GM21528 (cell line): Measurements from ENCODE around the gene DAB1.

Experiments
- ATAC-seq: cut with Tn5 transposase; IDR thresholded peaks from one replicate; pipeline ENCODE4 v1.9.1; 2021; ENCODE audit warnings: mild to moderate bottlenecking, moderate library complexity; ENCODE audit not compliant: unreplicated experiment, low FRiP score

The DAB1 gene

DNA sequence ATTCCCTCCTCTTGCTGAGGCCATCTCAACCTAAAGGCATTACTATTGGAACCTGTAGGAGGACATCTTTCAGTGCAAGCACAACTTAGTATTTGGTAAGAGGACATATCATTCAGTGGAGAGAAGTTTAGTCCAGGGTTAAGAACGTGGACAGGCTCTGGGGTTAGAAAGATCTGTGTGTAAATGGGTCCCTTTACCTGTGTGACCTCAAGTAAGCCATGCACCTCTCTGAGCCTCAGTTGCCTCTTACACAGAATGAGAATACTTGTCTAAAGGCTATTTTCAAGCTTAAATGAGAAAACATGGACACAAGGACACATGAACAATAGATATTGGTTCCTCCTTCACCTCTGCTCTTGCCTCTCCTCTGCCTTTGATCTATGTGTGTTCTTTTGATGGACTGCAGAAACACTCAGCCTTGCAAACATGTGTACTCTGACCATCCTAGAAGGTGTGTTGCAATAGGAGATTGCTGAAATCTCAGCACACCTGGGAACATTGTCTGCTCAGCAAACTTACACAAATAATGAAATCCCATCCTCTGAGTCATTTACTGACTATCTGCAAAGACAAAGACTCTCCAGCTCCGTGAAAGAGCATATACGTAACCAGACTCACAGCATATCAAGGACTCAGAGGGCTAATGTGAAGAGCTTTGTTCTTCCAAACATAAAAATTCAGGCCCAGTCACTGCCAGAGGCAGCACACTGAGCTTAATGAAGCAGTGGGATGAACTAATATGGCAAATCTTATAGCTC, 143.8 kb downstream of the DAB1 start:
- ATAC-seq: no peak

DNA sequence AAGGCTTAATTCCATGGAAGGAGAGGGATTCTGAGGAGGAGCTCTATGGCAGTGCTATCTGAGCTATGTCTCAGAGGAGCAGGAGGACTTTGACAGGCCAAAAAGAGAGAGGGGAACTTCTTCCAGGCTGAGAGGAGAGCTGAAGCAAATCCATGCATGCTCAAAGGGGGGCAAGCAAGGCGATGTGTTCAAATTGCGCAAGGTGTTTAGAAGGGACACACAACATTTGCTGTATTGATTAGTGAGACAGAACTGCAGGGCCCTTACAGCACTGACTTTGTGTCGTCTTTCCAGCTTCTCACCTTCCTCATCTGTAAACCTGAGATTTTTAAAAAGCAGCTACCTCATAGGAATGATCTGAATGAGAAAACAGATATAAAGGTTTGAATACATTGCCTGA, 145.3 kb downstream of the DAB1 start:
- no peak for ATAC-seq

DNA sequence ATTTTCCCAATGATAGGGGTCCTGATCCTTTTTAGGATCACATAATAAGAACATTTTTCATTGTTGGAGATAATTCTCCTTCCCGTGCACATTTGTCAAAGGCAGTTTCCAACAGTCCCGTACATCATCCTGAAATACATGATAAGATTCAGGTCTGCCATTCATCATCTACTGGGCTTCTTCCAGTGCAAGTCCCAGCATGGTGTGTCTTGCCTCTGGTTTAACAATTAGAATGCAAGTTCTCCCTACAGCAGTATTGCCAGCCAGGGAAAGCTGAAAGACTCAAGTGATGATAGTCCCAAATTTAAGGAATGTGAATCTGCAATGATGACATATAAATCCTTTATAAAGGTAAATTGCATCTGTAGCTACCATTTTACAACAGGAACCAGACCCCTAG, 146.2 kb downstream of the DAB1 start:
- no peak for ATAC-seq

DNA sequence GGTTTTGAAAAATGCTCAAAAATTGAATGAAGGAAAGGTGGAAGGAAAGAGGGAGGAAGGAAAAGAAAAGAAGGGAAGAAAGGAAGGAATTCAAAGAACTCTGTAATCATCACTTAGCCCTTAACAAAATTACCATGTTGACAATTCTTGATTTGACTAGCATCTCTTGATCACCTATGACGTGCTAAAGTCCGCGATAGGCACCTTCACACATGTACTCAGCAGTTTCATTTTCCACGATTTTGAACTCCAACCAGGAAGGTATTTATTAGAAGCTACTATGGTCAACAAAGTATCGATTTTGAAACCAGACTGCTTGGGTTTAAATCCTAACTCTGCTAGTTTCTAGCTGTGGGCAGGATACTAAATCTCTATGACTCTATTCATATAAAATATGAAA, 146.9 kb downstream of the DAB1 start:
- ATAC-seq: no peak

DNA sequence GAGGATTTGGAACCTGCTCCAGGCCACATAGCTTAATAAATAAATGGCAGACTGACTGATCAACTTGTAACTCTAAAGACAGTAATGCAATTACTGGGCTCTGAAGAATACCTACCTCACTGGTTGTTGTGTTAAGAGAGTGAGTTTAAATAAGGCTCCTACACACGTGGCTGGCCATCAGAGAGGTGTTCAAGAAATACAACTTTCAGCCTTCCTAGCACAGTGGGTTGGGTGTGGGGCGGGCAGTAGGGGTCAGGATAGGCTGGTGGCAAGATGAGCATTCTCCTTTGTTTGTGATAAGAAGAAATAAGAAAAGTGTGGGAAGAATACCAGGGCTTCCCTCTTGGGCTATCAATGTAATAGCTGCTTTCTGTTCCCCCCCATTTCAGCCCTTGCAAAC, 151.3 kb downstream of the DAB1 start:
- ATAC-seq: no peak

DNA sequence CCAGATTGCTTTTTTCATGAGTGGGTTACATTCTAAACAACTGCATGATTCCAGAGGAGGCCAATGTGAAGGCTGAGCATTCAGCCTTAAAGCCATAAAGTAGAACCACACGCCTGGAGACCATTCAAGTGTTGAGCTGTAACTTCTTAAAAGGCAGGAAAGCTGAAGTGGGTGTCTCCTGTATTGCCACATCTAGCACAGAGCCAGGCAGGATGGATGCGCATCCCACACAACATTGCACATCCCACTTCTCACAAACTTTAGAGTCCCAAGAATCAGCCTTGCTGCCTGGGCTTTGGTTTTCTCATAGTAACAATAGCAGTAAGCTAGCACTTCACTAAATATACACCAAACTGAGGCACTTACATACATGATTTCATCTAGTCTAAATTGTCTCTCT, 151.7 kb downstream of the DAB1 start:
- no peak for ATAC-seq

DNA sequence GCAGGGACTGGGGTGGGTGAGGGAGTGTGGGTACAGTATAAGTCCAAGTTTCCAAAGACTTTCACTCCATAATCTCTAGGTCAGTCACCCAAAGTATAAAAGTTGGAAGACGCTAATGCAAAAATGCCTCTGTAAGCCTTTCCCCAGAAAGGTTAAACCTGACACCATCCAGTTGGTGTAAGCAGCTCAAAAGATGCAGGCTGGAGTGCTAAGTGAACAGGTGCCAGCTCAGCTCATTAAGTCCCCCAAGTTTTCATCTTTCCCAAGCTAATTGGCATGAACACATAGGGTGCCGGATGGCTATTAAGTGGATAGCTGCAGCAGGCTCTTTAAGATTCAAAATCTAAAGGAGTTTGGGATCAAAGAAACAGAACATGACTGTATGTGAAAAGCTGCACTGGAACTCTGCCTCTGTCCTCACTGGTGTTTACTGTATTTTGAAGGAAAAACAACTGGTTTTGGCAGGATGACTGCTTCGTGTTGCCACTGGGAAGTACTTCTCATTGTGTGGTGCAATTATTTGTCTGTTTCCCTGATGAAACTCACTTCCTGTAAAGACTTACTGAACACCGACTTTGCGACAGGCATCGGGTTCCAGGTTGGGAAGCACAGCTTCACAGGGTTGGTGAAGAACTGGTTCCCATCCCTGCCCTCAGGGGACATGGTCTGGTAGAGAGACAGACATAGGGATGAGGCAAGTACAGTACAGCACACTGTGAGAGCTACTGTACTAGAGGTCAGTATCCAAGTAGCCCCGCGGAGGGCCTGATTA, 152.7 kb downstream of the DAB1 start:
- no peak for ATAC-seq

DNA sequence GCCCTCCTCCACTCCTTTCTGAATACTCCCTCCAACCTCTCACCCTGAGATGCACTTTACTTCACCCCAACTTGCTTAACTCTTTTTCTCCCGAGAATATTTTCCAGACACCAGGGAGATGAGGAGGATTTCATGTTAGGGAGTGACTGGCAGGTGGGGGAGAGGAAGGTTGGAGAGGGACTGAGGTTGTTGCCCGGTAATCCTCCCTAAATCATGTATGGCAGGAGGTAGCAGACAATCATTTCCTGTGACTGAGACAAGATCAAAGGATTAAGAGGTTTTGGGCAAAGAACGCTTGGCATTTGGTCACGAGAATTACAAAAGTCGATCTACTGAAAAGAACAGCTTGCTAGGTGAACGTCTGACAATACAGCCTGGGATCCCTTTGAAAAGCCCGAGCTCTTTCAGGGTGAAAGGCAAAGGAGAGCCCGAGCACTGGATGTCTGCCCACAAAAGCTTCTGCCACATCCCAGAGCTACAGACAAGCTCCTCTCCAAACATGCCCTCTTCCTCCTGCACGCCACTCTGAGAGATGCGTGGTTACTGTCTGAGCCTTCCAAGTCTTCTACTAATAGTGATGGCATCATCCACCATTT, 154.1 kb downstream of the DAB1 start:
- ATAC-seq: no peak

DNA sequence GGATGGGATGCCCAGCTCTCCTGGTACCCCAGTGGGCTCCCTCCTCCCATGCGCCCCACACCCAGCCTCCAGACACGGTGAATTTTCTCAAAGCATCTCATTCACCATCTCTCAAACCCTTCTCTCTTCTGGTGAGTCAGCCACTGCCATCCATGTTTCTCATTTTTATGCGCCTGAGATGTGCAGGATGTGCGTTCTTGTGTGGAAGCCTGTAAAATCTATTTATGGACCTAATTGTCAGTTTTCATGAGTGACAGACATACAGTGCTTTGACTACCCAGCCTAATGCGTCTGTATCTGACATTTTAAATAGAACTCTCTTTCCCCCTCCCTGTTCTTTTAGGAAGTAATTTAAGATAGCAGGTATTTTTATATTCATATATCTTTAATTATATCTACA, 158.8 kb downstream of the DAB1 start:
- no peak for ATAC-seq

DNA sequence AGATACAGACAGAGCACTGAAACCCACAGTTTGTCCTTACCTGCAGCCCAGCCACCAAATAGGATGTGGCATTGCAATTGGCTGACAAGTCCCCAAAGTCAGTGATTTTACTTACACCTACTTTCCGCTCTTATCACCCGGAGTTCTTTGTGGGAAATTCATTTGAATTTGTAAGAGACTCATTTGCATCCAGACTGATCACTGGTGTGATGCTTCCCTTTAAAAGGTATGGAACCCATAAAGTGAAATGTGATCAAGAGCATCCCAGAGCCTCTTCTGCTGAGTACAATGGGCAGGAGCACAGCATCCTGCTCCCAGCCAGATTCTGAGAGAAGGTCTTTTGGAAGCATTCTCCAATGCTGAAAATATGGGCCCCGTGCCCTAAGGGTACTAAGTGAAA, 161.4 kb downstream of the DAB1 start:
- no peak for ATAC-seq

DNA sequence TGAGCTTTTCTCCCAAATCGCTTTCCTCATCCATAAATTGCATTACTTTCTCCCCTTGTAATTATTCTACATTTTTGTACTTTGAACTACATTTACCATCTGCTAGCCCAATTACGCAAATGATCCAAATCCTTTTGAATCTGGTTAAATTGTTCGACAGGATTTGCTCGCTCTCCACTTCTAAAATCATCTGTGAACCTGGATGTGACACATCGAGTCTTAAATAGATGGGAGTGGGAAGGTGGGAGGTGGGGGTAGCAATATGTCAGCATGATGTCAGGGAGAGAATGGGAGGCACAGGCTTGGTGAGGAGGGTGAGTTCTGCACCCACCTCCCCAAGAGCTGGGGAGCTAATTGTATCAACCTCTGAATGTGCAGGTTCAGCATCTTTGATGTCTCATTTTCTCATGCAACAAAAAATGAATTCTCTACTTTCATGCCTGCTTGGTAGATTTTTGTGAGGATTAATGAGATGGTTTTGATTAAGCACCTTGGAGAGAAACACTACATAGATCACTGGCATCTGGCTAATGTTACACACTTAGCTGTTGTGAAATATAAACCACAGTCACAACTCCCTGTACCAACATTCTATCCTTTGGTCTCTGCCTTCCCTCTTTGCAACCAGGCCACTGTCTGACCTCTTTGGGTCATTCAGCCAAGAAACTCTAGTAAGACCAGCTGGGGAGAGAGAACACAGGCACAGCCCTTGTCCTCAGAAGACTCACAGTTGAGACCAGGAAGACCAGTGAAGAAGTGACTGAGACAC, 165.1 kb downstream of the DAB1 start:
- ATAC-seq: no peak

DNA sequence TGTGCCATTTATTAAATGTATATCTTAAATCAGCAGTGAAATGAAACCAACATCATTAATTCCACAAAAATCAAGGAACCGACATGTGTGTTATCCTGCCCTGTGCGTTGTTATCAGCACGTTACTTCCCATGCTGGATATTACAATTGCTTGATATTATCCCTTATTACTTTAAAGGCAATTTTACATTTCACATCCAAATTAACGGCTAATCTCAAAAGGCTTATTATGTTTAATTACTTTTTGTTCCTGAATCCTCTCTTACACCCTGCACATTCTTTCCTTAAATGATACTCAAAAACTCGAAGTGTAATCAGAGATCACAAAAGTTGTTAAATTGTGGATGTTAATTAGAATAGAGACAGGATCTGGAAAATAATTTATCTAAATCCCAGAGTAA, 167.9 kb downstream of the DAB1 start:
- no peak for ATAC-seq

DNA sequence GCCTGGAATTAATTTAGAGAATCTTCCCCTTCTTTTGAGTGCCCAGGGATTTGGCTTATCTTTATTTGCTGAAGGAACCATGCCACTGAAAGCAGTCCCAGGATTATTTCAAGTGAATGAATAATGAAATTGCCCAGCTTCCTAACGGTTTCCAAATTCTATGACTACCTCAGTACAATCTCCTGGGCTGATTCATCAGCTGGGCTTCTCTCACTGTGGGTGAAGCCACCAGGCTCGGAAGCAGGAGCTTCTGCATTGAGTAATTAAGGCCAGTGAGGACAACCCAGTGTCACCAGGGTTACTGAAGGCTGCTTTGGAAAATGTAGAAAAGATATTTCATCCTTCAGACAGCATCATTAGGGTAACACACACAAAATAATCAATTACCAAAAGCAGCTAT, 169.8 kb downstream of the DAB1 start:
- no peak for ATAC-seq

DNA sequence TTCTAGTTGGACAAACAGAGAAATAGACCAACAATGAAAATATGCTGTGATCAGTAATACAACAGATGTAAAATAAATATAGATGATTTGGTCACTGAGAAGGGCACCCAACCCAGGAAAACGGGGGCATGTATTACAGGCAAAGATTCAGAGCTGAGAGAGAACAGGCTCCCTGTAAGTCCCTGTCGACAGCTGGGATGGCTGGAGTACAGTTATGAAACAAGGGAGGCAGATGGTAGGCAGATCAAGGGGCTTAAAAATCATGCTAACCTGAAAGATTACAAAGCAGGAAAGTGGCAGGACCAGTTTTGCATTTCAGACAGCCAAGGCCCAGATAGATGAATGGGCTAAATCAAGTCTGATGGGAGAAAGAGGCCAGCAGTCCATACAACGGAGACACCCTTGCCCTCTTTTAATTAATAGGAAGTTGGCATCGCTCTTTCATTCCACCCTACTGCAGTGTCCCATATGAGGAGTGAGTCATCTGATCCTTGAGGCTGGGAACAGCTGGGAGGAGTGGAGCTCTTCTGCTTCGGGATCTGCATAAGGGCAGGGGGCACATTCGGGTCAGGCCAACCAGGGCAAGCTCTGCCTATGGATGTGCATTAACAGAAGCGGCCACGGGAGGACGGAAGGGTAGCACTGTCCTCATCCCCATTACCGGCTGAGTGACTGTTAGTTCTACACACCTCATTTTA, 171.1 kb downstream of the DAB1 start:
- ATAC-seq: no peak

DNA sequence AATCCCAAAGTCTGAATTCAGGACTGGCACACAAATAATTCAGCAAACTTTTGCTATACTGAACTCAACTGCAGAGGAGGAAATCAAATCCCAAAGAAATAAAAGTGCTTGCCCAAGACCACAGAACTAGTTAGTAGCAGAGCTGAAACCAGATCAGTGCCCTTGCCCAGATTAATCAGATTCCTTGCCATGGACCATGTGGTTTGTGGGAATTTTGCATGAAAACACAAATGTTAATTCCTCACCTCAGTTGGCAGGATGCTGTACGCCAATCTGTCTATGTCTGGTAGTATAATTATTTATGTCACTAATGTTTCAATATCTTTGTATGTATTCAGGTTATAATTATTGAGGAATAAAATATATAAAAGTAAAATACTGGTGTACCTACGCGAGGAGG, 173.8 kb downstream of the DAB1 start:
- no peak for ATAC-seq

DNA sequence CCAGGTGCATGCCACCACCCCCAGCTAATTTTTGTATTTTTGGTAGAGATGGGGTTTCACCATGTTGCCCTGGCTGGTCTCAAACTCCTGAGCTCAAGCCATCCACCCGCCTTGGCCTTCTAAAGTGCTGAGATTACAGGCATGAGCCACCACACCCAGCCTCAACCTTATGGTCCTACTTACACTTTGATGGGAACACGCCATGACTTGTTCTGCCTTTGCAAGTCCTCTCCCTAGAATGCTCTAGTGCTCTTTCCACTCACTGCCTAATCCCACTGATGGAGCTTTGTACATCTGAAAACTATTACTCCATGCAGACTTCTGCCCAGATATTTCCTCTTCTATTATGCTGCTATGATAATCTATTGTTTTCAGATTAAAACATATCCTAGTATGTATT, 174.3 kb downstream of the DAB1 start:
- ATAC-seq: no peak

DNA sequence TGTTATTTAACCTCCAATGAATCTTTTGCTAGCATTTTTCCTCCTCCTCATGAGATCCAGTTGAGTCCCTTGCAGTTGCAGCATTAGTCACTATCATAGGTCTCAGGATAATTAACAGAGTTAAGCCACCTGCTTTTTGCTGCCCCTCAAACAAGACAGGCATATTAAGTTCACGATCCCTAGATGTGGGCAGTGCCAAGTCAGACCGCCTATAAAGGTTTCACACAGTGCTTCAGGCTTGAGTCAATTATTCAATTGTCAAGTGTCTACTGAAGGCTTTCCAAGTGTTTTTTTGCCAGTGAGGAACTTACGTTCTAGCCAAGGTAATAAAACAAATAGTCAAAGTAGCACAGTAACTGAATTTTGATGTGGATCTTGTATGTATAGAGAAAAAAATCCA, 175.0 kb downstream of the DAB1 start:
- no peak for ATAC-seq

DNA sequence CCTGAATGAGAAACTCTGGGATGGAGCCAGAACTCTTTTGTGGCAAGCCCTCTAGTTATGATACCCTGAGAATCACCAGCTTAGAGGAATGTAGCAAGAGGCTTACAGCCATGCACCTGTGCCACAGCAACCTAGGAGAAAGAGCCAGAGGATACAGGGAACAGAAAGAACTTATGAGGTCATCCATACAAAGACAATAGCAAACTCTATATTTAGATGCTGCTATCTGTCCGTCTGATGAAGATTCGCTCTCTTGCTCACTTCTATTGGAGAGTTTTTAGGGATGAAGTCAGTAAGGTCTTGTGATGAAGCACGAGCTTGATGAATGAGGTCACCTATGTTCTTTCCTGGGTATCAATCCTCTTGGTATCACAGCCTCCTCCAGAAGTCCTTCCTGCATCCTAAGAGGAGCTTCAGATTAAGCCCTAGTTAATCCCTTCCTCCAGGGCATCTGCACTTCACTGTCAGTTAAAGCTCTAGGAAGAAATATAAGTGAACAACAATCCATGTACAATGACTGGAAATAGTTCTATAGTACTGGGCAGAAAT, 185.6 kb downstream of the DAB1 start:
- no peak for ATAC-seq

DNA sequence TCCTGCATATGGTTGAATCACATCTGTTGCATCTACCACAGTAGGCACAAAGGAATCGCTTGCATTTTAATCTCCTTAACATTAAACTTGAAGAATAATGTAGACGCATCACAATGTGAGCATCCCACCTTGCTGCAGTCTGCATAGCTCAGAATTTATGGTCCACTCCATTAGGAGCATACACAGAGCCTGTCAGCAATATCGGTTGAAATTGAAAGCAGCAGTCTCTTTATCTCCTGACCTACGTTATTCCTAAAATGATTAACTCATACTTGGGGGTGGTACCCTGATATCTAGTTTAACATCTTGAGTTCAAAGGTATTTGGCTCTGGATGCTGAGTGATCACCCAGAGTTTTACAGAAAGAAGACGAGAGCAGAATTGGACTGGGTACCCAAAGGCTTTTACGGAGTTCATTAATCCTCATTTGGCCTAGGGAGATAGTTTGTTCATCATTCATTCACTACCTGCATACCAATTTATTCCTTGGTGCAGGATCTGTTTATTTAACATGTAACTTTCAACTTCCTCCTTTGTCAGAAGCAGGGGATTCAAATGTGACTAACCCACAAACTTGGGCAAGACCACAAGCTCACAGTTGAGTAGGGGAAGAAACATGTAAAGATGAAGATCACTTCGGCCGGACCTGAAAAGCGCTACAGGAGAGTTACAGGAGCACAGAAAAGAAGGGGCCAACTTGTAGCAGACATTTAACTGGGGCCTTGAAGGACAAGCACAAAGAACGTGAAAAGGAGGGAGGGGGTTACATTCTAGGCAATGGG, 187.9 kb downstream of the DAB1 start:
- no peak for ATAC-seq
